HEK293 (cell line): ENCODE results near the gene MADD.

ENCODE experiments used
- CTCF ChIP-seq: fragments of 450-650 bp; formaldehyde crosslinking; IDR thresholded peaks from 2 replicates; pipeline ENCODE4 v1.5.1; 2016; ENCODE audit warnings: missing biosample characterization, missing genetic modification characterization
- SETDB1 ChIP-seq: IDR thresholded peaks from one replicate; pipeline ENCODE4 v1.6.1; 2017; ENCODE audit warnings: mild to moderate bottlenecking, low read length, moderate library complexity, mixed read lengths; ENCODE audit not compliant: insufficient read length
- YY1 ChIP-seq: fragments of 450-650 bp; formaldehyde crosslinking; IDR thresholded peaks from 2 replicates; pipeline ENCODE4 v1.5.1; 2018; ENCODE audit warnings: missing biosample characterization, missing genetic modification characterization
- ZNF169 ChIP-seq: fragments of 450-650 bp; formaldehyde crosslinking; IDR thresholded peaks from 2 replicates; pipeline ENCODE4 v1.5.1; 2016; ENCODE audit warnings: missing biosample characterization, missing genetic modification characterization
- ZNF624 ChIP-seq: fragments of 450-650 bp; formaldehyde crosslinking; IDR thresholded peaks from 2 replicates; pipeline ENCODE4 v1.5.1; 2017; ENCODE audit warnings: missing biosample characterization, missing genetic modification characterization

- TF ChIP-seq CTCF (tag by site-specific recombination) (no peak), SETDB1 (no peak), ZNF169 (tag by site-specific recombination) (no peak), ZNF624 (no peak), YY1 (tag by site-specific recombination) (no peak)
These were observed 72.9 kb downstream of the MADD start for GRCh38 chr11:47342854-47343253.
